Measurements from ENCODE around the gene CLDN14.

Gene CLDN14

DNA sequence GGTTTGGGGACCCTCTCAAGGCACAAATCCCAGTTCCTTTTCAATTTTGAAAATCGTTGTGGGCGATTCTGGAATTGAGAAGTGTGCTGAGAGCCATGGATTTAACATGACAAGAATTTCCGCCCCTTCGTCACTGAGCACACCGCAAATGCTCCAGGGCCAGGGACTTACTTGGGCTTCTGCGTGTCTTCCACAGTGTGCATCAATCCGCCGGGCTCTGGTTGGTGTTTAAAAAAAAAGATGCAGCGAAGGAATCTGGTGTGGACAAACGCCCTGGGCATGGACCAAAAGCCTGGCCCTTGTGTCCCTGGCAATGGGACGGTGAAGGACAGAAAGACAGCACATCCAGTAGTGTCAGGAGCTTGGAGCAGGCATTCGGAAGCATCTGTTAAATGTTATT, 696 bp upstream of the CLDN14 start:
- H3K79me1 ChIP-seq (ENCODE audit: low read length) = peaks cover 19% of the 10 kb centered on the region
- H3K4me1 ChIP-seq (ENCODE audit: control insufficient read depth in 1 of 2, insufficient read depth in 2 of 2, low read length in 2 of 2) = peaks cover 16 to 24% of the 10 kb centered on the region in 2 experiments
- H4K8ac ChIP-seq (ENCODE audit: low read depth, low read length) = no peak overlapping the region
- H2AFZ ChIP-seq (ENCODE audit: insufficient read depth, low read length, poor library complexity) = no peak overlapping the region
- no peak overlapping the region for H3K23ac ChIP-seq (ENCODE audit: low read length)
- WGBS (ENCODE audit: extremely low coverage, insufficient coverage, insufficient read length) = no CpG with 5 or more reads among the region's 12 CpGs
- peaks cover 3% of the 10 kb centered on the region for H3K9me3 ChIP-seq (ENCODE audit: insufficient read depth, low read depth, low read length)
- H2BK12ac ChIP-seq (ENCODE audit: low read length) = no peak overlapping the region
- no peak overlapping the region for H2BK120ac ChIP-seq (ENCODE audit: insufficient read depth, low read length, poor library complexity)
- no peak overlapping the region for H3K4ac ChIP-seq (ENCODE audit: low read depth, low read length)
- H3K4me3 ChIP-seq (ENCODE audit: low read depth, low read length) = no peak overlapping the region
- DNase-seq = peak; percentile 77 to 81
- no peak overlapping the region for H3K4me2 ChIP-seq (ENCODE audit: low read length)
- no peak overlapping the region for H4K91ac ChIP-seq (ENCODE audit: low read depth, low read length)
- H2AK5ac ChIP-seq (ENCODE audit: low read length) = no peak overlapping the region
- no peak overlapping the region for H3K14ac ChIP-seq (ENCODE audit: low read length)
- no peaks in the 10 kb centered on the region for H3K79me2 ChIP-seq (ENCODE audit: control insufficient read depth, insufficient read depth, low read length, poor library complexity)
- no peak overlapping the region for H3K18ac ChIP-seq (ENCODE audit: low read length)
- H3K27ac ChIP-seq (ENCODE audit: low read depth, low read length) = no peak overlapping the region
- no peaks in the 10 kb centered on the region for H3K36me3 ChIP-seq (ENCODE audit: control insufficient read depth in 1 of 2, insufficient read depth in 2 of 2, low read length in 2 of 2)
- no peak overlapping the region for H3K9ac ChIP-seq (ENCODE audit: low read length)
- no peak overlapping the region for H4K12ac ChIP-seq (ENCODE audit: low read depth, low read length)
- H3K27me3 ChIP-seq (ENCODE audit: insufficient read depth, low read length) = no peaks in the 10 kb centered on the region
- no peak overlapping the region for H2BK5ac ChIP-seq (ENCODE audit: low read depth, low read length, poor library complexity)

- H3K4ac ChIP-seq (ENCODE audit: low read depth, low read length) = peak overlapping the region; percentile 25
- H4K91ac ChIP-seq (ENCODE audit: low read depth, low read length) = peak overlapping the region; percentile 78
- peaks cover 19% of the 10 kb centered on the region for H3K79me1 ChIP-seq (ENCODE audit: low read length)
- peaks cover 16 to 24% of the 10 kb centered on the region in 2 experiments for H3K4me1 ChIP-seq (ENCODE audit: control insufficient read depth in 1 of 2, insufficient read depth in 2 of 2, low read length in 2 of 2)
- H3K14ac ChIP-seq (ENCODE audit: low read length) = peak overlapping the region; percentile 12
- peak overlapping the region; percentile 38 for H2BK12ac ChIP-seq (ENCODE audit: low read length)
- H3K9me3 ChIP-seq (ENCODE audit: insufficient read depth, low read depth, low read length) = peaks cover 5% of the 10 kb centered on the region
- H4K12ac ChIP-seq (ENCODE audit: low read depth, low read length) = no peak overlapping the region
- H4K8ac ChIP-seq (ENCODE audit: low read depth, low read length) = peak overlapping the region; percentile 44
- peak overlapping the region; percentile 84 for H3K27ac ChIP-seq (ENCODE audit: low read depth, low read length)
- peak overlapping the region; percentile 32 for H2BK5ac ChIP-seq (ENCODE audit: low read depth, low read length, poor library complexity)
- H3K27me3 ChIP-seq (ENCODE audit: insufficient read depth, low read length) = no peaks in the 10 kb centered on the region
- peak in 1 of 2 donors; percentile 51 for DNase-seq
- no peaks in the 10 kb centered on the region for H3K36me3 ChIP-seq (ENCODE audit: control insufficient read depth in 1 of 2, insufficient read depth in 2 of 2, low read length in 2 of 2)
- H2BK120ac ChIP-seq (ENCODE audit: insufficient read depth, low read length, poor library complexity) = peak overlapping the region; percentile 45
- H3K4me3 ChIP-seq (ENCODE audit: low read depth, low read length) = no peak overlapping the region
- H3K4me2 ChIP-seq (ENCODE audit: low read length) = no peak overlapping the region
- peak overlapping the region; percentile 21 for H2AFZ ChIP-seq (ENCODE audit: insufficient read depth, low read length, poor library complexity)
- WGBS (ENCODE audit: extremely low coverage, insufficient coverage, insufficient read length) = no CpG with 5 or more reads among the region's 7 CpGs
- H3K79me2 ChIP-seq (ENCODE audit: control insufficient read depth, insufficient read depth, low read length, poor library complexity) = no peaks in the 10 kb centered on the region
- H3K23ac ChIP-seq (ENCODE audit: low read length) = no peak overlapping the region
- peak overlapping the region; percentile 13 for H2AK5ac ChIP-seq (ENCODE audit: low read length)
- no peak overlapping the region for H3K9ac ChIP-seq (ENCODE audit: low read length)
- peak overlapping the region; percentile 46 for H3K18ac ChIP-seq (ENCODE audit: low read length)
These were observed 981 bp downstream of the CLDN14 start for GRCh38 chr21:36478941-36479340.

GRCh38 chr21:36478207-36478701, 1.7 kb downstream of the CLDN14 start:
- Histone ChIP-seq H3K79me2 (ENCODE audit: control insufficient read depth, insufficient read depth, low read length, poor library complexity) (no peaks in the 10 kb centered on the region), H3K14ac (ENCODE audit: low read length) (no peak overlapping the region), H3K4ac (ENCODE audit: low read depth, low read length) (no peak overlapping the region), H3K36me3 (ENCODE audit: control insufficient read depth in 1 of 2, insufficient read depth in 2 of 2, low read length in 2 of 2) (no peaks in the 10 kb centered on the region), H3K4me2 (ENCODE audit: low read length) (no peak overlapping the region), H4K8ac (ENCODE audit: low read depth, low read length) (no peak overlapping the region), H3K4me1 (ENCODE audit: control insufficient read depth in 1 of 2, insufficient read depth in 2 of 2, low read length in 2 of 2) (peaks cover 16 to 24% of the 10 kb centered on the region in 2 experiments), H3K27me3 (ENCODE audit: insufficient read depth, low read length) (no peaks in the 10 kb centered on the region), H4K12ac (ENCODE audit: low read depth, low read length) (no peak overlapping the region), H3K18ac (ENCODE audit: low read length) (no peak overlapping the region), H2BK5ac (ENCODE audit: low read depth, low read length, poor library complexity) (peak overlapping the region; percentile 32), H3K9me3 (ENCODE audit: insufficient read depth, low read depth, low read length) (peaks cover 5% of the 10 kb centered on the region), H3K4me3 (ENCODE audit: low read depth, low read length) (no peak overlapping the region), H3K23ac (ENCODE audit: low read length) (no peak overlapping the region), H2AK5ac (ENCODE audit: low read length) (no peak overlapping the region), H3K9ac (ENCODE audit: low read length) (no peak overlapping the region), H3K79me1 (ENCODE audit: low read length) (peaks cover 19% of the 10 kb centered on the region), H4K91ac (ENCODE audit: low read depth, low read length) (peak overlapping the region; percentile 78), H2BK12ac (ENCODE audit: low read length) (no peak overlapping the region), H2AFZ (ENCODE audit: insufficient read depth, low read length, poor library complexity) (no peak overlapping the region), H2BK120ac (ENCODE audit: insufficient read depth, low read length, poor library complexity) (peak overlapping the region; percentile 45), H3K27ac (ENCODE audit: low read depth, low read length) (peak overlapping the region; percentile 84)
- peak; percentile 98 for DNase-seq
- no CpG with 5 or more reads among the region's 6 CpGs for WGBS (ENCODE audit: extremely low coverage, insufficient coverage, insufficient read length)

DNA sequence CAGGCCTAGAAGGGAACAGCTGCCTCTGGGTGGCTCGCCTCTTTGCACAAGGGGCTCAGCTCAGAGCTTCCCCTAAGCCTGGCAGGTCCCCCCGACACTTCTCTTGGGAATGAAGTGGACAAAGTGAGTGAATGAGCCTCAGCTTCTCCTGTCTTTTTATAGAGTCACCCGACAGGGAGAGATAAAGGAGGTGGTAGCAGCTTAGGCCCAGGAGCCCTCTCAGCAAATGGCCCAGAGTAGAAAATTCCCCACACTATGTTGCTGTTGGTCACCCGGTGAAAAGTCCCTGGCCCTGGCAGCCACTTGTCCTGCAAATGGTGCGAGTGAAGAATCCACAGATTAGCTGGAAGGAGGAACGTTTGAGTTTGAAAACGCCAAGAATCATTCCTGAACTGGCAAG, 2.4 kb downstream of the CLDN14 start:
- no peak overlapping the region for H3K4me2 ChIP-seq (ENCODE audit: low read length)
- H2BK5ac ChIP-seq (ENCODE audit: low read depth, low read length, poor library complexity) = peak overlapping the region; percentile 78
- no peaks in the 10 kb centered on the region for H3K79me2 ChIP-seq (ENCODE audit: control insufficient read depth, insufficient read depth, low read length, poor library complexity)
- H2AK5ac ChIP-seq (ENCODE audit: low read length) = no peak overlapping the region
- H4K8ac ChIP-seq (ENCODE audit: low read depth, low read length) = peak overlapping the region; percentile 30
- H3K9me3 ChIP-seq (ENCODE audit: insufficient read depth, low read depth, low read length) = peaks cover 5% of the 10 kb centered on the region
- no peak for DNase-seq
- peaks cover 19% of the 10 kb centered on the region for H3K79me1 ChIP-seq (ENCODE audit: low read length)
- peak overlapping the region; percentile 13 for H2BK12ac ChIP-seq (ENCODE audit: low read length)
- peak overlapping the region; percentile 45 for H2BK120ac ChIP-seq (ENCODE audit: insufficient read depth, low read length, poor library complexity)
- peak overlapping the region; percentile 28 for H3K4ac ChIP-seq (ENCODE audit: low read depth, low read length)
- no peaks in the 10 kb centered on the region for H3K36me3 ChIP-seq (ENCODE audit: control insufficient read depth in 1 of 2, insufficient read depth in 2 of 2, low read length in 2 of 2)
- peaks cover 16 to 24% of the 10 kb centered on the region in 2 experiments for H3K4me1 ChIP-seq (ENCODE audit: control insufficient read depth in 1 of 2, insufficient read depth in 2 of 2, low read length in 2 of 2)
- no peak overlapping the region for H3K23ac ChIP-seq (ENCODE audit: low read length)
- H3K27ac ChIP-seq (ENCODE audit: low read depth, low read length) = peak overlapping the region; percentile 56
- no peak overlapping the region for H2AFZ ChIP-seq (ENCODE audit: insufficient read depth, low read length, poor library complexity)
- no peaks in the 10 kb centered on the region for H3K27me3 ChIP-seq (ENCODE audit: insufficient read depth, low read length)
- no peak overlapping the region for H3K9ac ChIP-seq (ENCODE audit: low read length)
- no CpG with 5 or more reads among the region's 7 CpGs for WGBS (ENCODE audit: extremely low coverage, insufficient coverage, insufficient read length)
- peak overlapping the region; percentile 93 for H4K91ac ChIP-seq (ENCODE audit: low read depth, low read length)
- H3K4me3 ChIP-seq (ENCODE audit: low read depth, low read length) = no peak overlapping the region
- H4K12ac ChIP-seq (ENCODE audit: low read depth, low read length) = no peak overlapping the region
- no peak overlapping the region for H3K18ac ChIP-seq (ENCODE audit: low read length)
- H3K14ac ChIP-seq (ENCODE audit: low read length) = peak overlapping the region; percentile 57
